Measurements from ENCODE around the gene SORBS2. TPM values are rescaled to one million over a fixed set of nuclear protein-coding genes. Genes with fewer than 3 reads are reported as not detected.

Gene SORBS2
- total and polyA plus RNA-seq, 4 donors, result 11.2 to 70.4 (median 26.4) TPM

DNA sequence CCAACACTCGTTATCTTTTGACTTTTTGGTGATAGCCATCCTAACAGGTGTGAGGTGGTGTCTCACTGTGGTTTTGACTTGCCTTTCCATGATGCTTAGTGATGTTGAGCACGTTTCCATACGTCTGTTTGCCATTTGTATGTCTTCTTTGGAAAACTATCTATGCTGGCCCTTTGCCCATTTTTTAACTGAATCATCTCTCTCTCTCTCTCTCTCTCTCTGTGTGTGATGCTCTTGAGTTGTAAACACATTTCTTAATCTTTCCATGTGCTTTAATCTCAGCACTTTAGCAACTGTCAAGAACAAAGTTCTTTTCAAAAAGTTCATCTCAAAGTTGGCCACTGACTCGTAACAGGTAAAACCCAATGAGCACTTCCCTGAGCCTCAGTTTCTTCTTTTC lies 10.5 kb downstream of the SORBS2 start:
- Histone ChIP-seq H3K36me3 (ENCODE audit: control insufficient read depth in 4 of 4, insufficient read depth in 4 of 4, low read length in 4 of 4) (no peaks in the 10 kb centered on the region), H3K27me3 (ENCODE audit: control insufficient read depth in 3 of 3, insufficient read depth in 3 of 3, low read length in 2 of 3) (no peaks in the 10 kb centered on the region), H3K9ac (ENCODE audit: insufficient read depth in 1 of 2, low read length in 2 of 2) (no peak overlapping the region), H3K4me1 (ENCODE audit: control insufficient read depth in 5 of 5, insufficient read depth in 5 of 5, low read length in 5 of 5) (peaks cover 0 to 8% (median 0%) of the 10 kb centered on the region in 5 donors), H3K27ac (ENCODE audit: low read depth in 1 of 2, low read length in 1 of 2) (peak overlapping the region in 1 of 2 donors; percentile 58), H3K9me3 (ENCODE audit: control insufficient read depth in 4 of 4, insufficient read depth in 3 of 4, low read length in 3 of 4) (peaks cover 0 to 2% (median 0%) of the 10 kb centered on the region in 4 donors), H3K4me3 (no peak overlapping the region)
- DNase-seq (no peak), ATAC-seq (ENCODE audit: insufficient read depth, low FRiP score) (no peak)
- 93 to 94% methylated on average over 4 of the region's 4 CpGs for WGBS, 2 donors
- no peak for TF ChIP-seq CTCF (IDR thresholded peaks at IDR 0.05; ENCODE audit: control extremely low read depth, extremely low read depth)

GRCh38 chr4:185800266-185800945 lies 11.6 kb downstream of the SORBS2 start:
- peaks cover 0 to 2% (median 0%) of the 10 kb centered on the region in 4 donors for H3K9me3 ChIP-seq (ENCODE audit: control insufficient read depth in 4 of 4, insufficient read depth in 3 of 4, low read length in 3 of 4)
- H3K27ac ChIP-seq (ENCODE audit: low read depth in 1 of 2, low read length in 1 of 2), result peak overlapping the region in 1 of 2 donors; percentile 92
- WGBS, 2 donors, result 95 to 96% methylated on average over 7 of the region's 7 CpGs
- peaks cover 0 to 8% (median 2%) of the 10 kb centered on the region in 5 donors for H3K4me1 ChIP-seq (ENCODE audit: control insufficient read depth in 5 of 5, insufficient read depth in 5 of 5, low read length in 5 of 5)
- no peaks in the 10 kb centered on the region for H3K27me3 ChIP-seq (ENCODE audit: control insufficient read depth in 3 of 3, insufficient read depth in 3 of 3, low read length in 2 of 3)
- ATAC-seq (ENCODE audit: insufficient read depth, low FRiP score), result no peak
- H3K36me3 ChIP-seq (ENCODE audit: control insufficient read depth in 4 of 4, insufficient read depth in 4 of 4, low read length in 4 of 4), result no peaks in the 10 kb centered on the region
- TF ChIP-seq CTCF (IDR thresholded peaks at IDR 0.05; ENCODE audit: control extremely low read depth, extremely low read depth), result no peak
- DNase-seq, result no peak
- no peak overlapping the region for H3K4me3 ChIP-seq
- H3K9ac ChIP-seq (ENCODE audit: insufficient read depth in 1 of 2, low read length in 2 of 2), result no peak overlapping the region

DNA sequence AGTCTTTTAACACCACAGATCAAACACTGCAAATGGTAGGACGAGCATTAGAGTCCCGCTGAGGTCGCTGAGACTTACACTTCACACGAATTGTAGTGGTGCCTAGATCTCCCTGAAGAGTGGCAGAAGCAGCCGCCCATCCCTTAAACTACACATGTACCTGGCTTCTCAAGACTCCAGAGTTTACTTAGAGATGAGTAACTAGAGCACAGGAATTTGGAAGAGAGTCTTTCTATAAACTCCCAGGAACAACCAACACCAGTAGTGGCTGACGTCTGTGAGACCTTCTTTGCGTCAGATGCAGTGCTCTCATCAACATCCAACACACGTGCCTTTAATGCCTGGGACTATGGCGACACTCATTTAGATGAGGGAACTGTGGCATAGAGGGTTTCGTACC lies 12.6 kb downstream of the SORBS2 start:
- peaks cover 0 to 8% (median 2%) of the 10 kb centered on the region in 5 donors for H3K4me1 ChIP-seq (ENCODE audit: control insufficient read depth in 5 of 5, insufficient read depth in 5 of 5, low read length in 5 of 5)
- peak overlapping the region in 1 of 2 donors; percentile 92 for H3K27ac ChIP-seq (ENCODE audit: low read depth in 1 of 2, low read length in 1 of 2)
- no peak overlapping the region for H3K4me3 ChIP-seq
- WGBS, 2 donors, result 87 to 90% methylated on average over 10 of the region's 10 CpGs
- H3K9ac ChIP-seq (ENCODE audit: insufficient read depth in 1 of 2, low read length in 2 of 2), result no peak overlapping the region
- DNase-seq (no peak), ATAC-seq (ENCODE audit: insufficient read depth, low FRiP score) (no peak)
- no peak for TF ChIP-seq CTCF (IDR thresholded peaks at IDR 0.05; ENCODE audit: control extremely low read depth, extremely low read depth)
- H3K27me3 ChIP-seq (ENCODE audit: control insufficient read depth in 3 of 3, insufficient read depth in 3 of 3, low read length in 2 of 3), result no peaks in the 10 kb centered on the region
- H3K36me3 ChIP-seq (ENCODE audit: control insufficient read depth in 4 of 4, insufficient read depth in 4 of 4, low read length in 4 of 4), result no peaks in the 10 kb centered on the region
- peaks cover 0 to 2% (median 0%) of the 10 kb centered on the region in 4 donors for H3K9me3 ChIP-seq (ENCODE audit: control insufficient read depth in 4 of 4, insufficient read depth in 3 of 4, low read length in 3 of 4)
